Measurements from ENCODE around the gene OR52I2.

DNA sequence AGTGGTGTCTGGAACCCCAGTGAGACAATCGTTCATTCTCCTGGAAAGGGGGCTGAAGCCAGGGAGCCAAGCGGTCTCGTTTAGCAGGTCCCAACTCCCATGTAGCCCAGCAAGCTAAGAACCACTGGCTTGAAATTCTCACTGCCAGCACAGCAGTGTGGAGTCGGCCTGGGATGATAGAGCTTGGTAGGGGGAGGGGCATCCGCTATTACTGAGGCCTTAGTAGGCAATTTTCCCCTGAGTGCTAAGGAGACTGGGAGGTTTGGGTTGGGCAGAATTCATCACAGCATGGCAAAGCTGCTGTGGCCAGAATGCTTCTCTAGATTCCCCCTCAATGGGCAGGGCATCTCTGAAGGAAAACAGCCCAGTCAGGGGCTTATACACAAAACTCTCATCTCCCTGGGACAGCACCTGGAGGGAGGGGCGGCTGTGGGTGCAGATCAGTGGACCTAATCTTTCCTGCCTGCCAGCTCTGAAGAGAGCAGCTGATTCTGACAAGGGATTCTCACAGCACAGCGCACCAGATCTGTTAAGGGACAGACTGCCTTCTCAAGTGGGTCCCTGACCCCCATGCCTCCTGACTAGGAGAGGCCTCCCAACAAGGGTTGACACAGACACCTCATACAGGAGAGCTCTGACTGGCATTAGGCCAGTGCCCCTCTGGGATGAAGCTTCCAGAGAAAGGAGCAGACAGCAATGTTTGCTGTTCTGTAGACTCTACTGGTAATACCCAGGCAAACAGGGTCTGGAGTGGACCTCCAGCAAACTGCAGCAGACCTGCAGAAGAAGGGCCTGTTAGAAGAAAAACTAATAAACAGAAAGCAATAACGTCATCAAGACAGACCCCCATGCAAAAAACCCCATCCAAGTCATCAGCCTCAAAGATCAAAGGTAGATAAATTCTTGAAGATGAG, 21.8 kb upstream of the OR52I2 start:
- no peak for TF ChIP-seq EZH2 (IDR thresholded peaks at IDR 0.05; ENCODE audit: borderline replicate concordance, low read depth, low read length, poor library complexity, severe bottlenecking)
- TF ChIP-seq, protein P1, sequence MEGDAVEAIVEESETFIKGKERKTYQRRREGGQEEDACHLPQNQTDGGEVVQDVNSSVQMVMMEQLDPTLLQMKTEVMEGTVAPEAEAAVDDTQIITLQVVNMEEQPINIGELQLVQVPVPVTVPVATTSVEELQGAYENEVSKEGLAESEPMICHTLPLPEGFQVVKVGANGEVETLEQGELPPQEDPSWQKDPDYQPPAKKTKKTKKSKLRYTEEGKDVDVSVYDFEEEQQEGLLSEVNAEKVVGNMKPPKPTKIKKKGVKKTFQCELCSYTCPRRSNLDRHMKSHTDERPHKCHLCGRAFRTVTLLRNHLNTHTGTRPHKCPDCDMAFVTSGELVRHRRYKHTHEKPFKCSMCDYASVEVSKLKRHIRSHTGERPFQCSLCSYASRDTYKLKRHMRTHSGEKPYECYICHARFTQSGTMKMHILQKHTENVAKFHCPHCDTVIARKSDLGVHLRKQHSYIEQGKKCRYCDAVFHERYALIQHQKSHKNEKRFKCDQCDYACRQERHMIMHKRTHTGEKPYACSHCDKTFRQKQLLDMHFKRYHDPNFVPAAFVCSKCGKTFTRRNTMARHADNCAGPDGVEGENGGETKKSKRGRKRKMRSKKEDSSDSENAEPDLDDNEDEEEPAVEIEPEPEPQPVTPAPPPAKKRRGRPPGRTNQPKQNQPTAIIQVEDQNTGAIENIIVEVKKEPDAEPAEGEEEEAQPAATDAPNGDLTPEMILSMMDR (conservative IDR thresholded peaks at IDR 0.05; ENCODE audit: low read depth, low read length), result no peak

Data from A673 (cell line).